Epithelial cell of esophagus (primary cell): ENCODE data around the gene TRIP10.
A peak's percentile ranks its signal among the peaks of the same experiment; 100 is the strongest.
"Not testable (repeated sequence)": the region's sequence is repeated elsewhere in the genome, so short reads cannot be mapped to it uniquely, and the experiment has no call there.

Experiments used
- DNase-seq: peaks from one replicate; pipeline ENCODE4 v3.0.0; 2010; ENCODE audit warnings: low read depth
- H3K4me3 ChIP-seq: 2 replicates; pipeline ENCODE4 v1.5.1; 2011; ENCODE audit warnings: mild to moderate bottlenecking, low read length, control low read depth
- CTCF ChIP-seq: IDR thresholded peaks from 2 replicates; pipeline ENCODE4 v1.5.1; 2011; ENCODE audit warnings: low read depth, mild to moderate bottlenecking, low read length, control low read depth, inconsistent platforms; ENCODE audit not compliant: insufficient read depth; ENCODE audit errors: missing control alignments

The TRIP10 gene

GRCh38 chr19:6706633-6706958 lies 32.9 kb upstream of the TRIP10 start:
- no peak for DNase-seq
- no peak for TF ChIP-seq CTCF
- H3K4me3 ChIP-seq, result no peak overlapping the region

- no peak for TF ChIP-seq CTCF
- no peak for DNase-seq
- no peak overlapping the region for H3K4me3 ChIP-seq
These were observed 32.3 kb upstream of the TRIP10 start for GRCh38 chr19:6707011-6707657.

GRCh38 chr19:6707658-6708018 lies 31.8 kb upstream of the TRIP10 start:
- H3K4me3 ChIP-seq, result no peak overlapping the region
- DNase-seq, result no peak
- no peak for TF ChIP-seq CTCF

- H3K4me3 ChIP-seq, result no peak overlapping the region
- DNase-seq, result no peak
- no peak for TF ChIP-seq CTCF
These were observed 31.1 kb upstream of the TRIP10 start for GRCh38 chr19:6708346-6708745.

- DNase-seq, result not testable (repeated sequence)
These were observed 30.6 kb upstream of the TRIP10 start for GRCh38 chr19:6708913-6709312.

GRCh38 chr19:6709549-6709948 lies 29.9 kb upstream of the TRIP10 start:
- no peak overlapping the region for H3K4me3 ChIP-seq
- no peak for TF ChIP-seq CTCF
- no peak for DNase-seq

More at GRCh38 chr19:6708913-6709312, 30.6 kb upstream of the TRIP10 start:
- H3K4me3 ChIP-seq, result not testable (repeated sequence)

- peak; percentile 18 for TF ChIP-seq CTCF
- DNase-seq, result no peak
These were observed 29.0 kb upstream of the TRIP10 start for GRCh38 chr19:6710273-6711077.

More at GRCh38 chr19:6710273-6711077, 29.0 kb upstream of the TRIP10 start:
- H3K4me3 ChIP-seq, result no peak overlapping the region
